GM20000 (cell line): ENCODE data around the gene PSMD14.

Experiments
- DNase-seq: peaks from one replicate; pipeline ENCODE4 v3.0.0; 2012; ENCODE audit warnings: low spot score
- CTCF ChIP-seq: IDR thresholded peaks from 2 replicates; pipeline ENCODE4 v1.5.1; 2012; ENCODE audit warnings: mild to moderate bottlenecking, control low read depth; ENCODE audit errors: extremely low read depth, missing control alignments

The PSMD14 gene

GRCh38 chr2:161445097-161445496 lies 136.9 kb downstream of the PSMD14 start:
- no peak for TF ChIP-seq CTCF
- no peak for DNase-seq

GRCh38 chr2:161448431-161448830 lies 140.2 kb downstream of the PSMD14 start:
- no peak for TF ChIP-seq CTCF
- DNase-seq = no peak
